Measurements from ENCODE around the gene CDC73. TPM values are rescaled to one million over a fixed set of nuclear protein-coding genes. Genes with fewer than 3 reads are reported as not detected.
"Not testable (repeated sequence)": the region's sequence is repeated elsewhere in the genome, so short reads cannot be mapped to it uniquely, and the experiment has no call there.

Gene CDC73
- total RNA-seq, 1 experiment from 2014 or later, result 9.7 TPM

DNA sequence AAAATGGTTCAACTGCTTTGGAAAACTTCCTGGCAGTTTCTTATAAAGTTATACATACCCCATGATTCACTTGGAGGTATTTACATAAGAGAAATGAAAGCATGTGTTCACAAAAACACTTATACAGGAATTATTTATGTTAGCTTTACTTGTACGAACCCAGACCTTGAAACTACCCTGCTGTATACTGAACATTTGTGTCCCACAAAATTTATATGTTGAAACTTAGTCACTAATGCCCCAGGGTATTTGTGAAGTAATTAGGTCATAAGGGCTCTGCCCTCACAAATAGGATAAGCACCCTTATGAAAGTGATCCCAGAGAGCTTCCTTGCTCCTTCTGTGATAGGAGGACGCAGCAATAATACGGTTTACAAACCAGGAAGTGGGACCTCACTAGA lies 107.3 kb downstream of the CDC73 start:
- no peak for DNase-seq (ENCODE audit: low spot score)

DNA sequence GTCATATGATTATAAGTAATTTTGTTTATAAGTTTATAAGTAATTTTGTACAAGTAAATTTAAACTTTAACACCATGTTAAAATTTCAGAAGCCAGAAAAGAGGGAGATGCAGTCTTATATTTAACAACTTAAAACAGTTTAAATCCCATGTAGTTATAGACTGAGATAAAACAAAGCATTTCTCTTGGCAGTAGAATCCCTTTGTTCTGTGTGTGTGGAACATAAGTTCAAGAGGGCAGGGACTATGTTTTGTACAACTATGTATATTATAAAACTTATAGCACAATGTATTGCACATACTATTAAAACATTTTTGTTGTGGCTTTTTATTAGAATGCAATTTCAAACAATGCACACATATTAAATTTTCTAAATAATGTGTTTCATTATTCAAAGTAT lies 109.3 kb downstream of the CDC73 start:
- not testable (repeated sequence) for DNase-seq (ENCODE audit: low spot score)

- DNase-seq (ENCODE audit: low spot score), result no peak
Measured at GRCh38 chr1:193234530-193234929, 112.7 kb downstream of the CDC73 start.

DNA sequence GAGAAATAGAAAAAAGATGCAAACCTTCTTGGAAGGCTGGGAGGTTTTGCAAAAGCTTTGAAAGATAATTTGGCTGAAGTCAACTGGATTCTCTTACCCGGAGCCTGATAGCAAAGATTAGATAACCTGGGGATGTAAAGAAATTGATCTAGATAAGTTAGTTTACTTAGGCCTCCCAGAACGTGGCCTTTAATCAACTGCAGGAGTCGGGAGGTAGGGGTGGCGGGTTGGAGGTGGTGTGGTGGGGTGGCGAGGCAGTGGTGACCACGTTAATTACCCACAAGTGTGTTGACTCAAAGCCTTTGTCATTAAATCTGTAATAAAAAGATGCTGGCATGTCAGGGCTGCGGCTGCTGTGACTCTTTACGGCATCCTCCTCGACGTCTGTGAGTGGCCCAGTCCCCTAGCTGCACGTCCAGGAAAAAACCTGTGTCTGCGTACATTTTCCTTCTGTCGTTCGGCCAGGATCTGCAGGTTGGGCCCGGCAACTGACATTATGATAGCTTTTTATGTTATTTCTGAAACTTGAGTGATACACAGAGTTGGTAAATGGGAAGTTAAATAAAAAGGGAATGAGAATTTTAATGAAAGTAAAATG lies 115.6 kb downstream of the CDC73 start:
- no peak for DNase-seq (ENCODE audit: low spot score)

- DNase-seq (ENCODE audit: low spot score), result no peak
Measured at GRCh38 chr1:193240609-193241008, 118.8 kb downstream of the CDC73 start.

GRCh38 chr1:193241132-193241827 lies 119.4 kb downstream of the CDC73 start:
- DNase-seq (ENCODE audit: low spot score), result no peak

- DNase-seq (ENCODE audit: low spot score), result no peak
Measured at GRCh38 chr1:193242000-193242399, 120.2 kb downstream of the CDC73 start.

DNA sequence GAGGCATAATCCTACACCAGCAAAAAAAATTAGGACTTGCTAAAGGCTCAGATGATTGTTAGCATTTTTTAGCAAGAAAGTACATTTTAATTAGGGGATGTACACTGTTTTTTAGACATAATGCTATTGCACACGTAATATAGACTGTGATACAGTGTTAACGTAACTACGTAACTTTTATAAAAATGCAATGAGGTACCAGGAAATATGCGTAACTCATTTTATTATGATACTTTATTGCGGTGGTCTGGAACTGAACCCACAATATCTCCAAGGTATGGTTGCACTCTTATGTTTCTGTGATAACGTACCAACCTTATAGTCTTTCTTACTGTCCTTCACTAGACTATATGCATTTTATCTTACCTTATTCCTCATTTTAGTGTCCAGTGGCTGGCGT lies 127.4 kb downstream of the CDC73 start:
- DNase-seq (ENCODE audit: low spot score), result no peak

- DNase-seq (ENCODE audit: low spot score), result no peak
Measured at GRCh38 chr1:193251950-193252349, 130.1 kb downstream of the CDC73 start.

- DNase-seq (ENCODE audit: low spot score), result no peak
Measured at GRCh38 chr1:193256019-193256418, 134.2 kb downstream of the CDC73 start.

GRCh38 chr1:193259636-193260035 lies 137.8 kb downstream of the CDC73 start:
- no peak for DNase-seq (ENCODE audit: low spot score)

GRCh38 chr1:193260056-193260745 lies 138.4 kb downstream of the CDC73 start:
- no peak for DNase-seq (ENCODE audit: low spot score)

- no peak for DNase-seq (ENCODE audit: low spot score)
Measured at GRCh38 chr1:193260896-193261295, 139.1 kb downstream of the CDC73 start.

DNA sequence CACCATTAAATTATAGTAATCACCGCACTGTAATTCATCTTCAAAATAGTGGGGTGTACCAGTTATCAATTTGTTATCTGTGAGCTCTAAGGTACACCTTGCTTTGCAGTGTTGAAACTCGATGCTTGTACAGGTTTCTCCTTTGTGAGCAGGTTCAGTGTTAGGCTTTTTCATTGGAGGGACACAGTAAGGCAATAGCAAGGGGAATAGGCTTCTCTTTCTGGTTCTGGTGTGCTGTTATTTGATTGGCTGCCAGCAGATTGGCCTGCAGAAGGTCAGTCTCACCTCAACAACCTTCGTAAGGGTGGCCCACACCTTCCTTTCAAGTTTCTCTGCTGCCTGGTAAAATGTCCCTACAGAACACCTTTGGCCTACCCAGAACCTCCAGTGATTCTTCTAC lies 140.8 kb downstream of the CDC73 start:
- DNase-seq (ENCODE audit: low spot score), result no peak

DNA sequence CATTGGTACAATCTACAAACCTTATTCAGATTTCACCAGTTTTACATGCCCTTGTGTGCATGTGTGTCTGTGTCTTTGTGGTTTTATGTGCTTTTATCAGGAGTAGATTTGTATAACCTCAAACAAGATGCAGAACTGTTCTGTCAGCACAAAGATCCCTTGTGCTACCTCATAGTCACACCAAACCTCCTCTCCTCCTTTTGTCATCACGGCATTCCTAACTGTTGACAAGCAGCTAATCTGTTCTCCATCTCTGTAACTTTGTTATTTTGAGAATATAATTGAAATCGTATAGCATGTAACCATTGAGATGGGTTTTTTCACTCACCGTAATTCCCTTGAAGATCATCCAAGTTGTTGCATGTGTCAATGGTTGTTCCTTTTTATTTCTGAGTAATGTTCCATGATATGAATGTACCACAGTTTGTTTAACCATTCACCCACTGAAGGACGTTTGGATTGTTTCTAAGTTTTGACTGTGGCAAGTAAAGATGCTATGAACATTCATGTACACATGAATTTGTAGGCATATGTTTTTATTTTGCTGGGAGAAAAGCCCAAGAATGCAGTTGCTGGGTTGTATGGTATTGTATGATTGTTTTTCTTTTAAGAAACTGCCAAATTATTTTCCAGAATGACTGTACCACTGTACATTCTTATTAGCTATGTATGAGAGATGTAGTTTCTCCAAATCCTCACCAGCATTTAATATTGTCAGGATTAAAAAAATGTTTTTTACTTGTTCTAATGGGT lies 142.7 kb downstream of the CDC73 start:
- DNase-seq (ENCODE audit: low spot score), result no peak

GRCh38 chr1:193265716-193266115 lies 143.9 kb downstream of the CDC73 start:
- no peak for DNase-seq (ENCODE audit: low spot score)

GRCh38 chr1:193266794-193267193 lies 145.0 kb downstream of the CDC73 start:
- not testable (repeated sequence) for DNase-seq (ENCODE audit: low spot score)

DNA sequence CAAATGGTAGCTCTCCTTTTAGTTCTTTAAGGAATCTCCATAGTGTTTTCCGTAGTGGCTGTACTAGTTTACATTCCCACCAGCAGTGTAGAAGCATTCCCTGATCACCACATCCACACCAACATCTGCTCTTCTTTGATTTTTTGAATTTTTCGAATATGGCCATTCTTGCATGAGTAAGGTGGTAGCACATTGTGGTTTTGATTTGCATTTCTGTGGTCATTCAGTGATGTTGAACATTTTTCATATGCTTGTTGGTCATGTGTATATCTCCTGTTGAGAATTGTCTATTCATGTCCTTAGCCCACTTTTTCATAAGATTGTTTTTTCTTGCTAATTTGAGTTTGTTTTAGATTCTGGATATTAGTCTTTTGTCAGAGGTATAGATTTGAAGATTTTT lies 149.2 kb downstream of the CDC73 start:
- DNase-seq (ENCODE audit: low spot score), result no peak

DNA sequence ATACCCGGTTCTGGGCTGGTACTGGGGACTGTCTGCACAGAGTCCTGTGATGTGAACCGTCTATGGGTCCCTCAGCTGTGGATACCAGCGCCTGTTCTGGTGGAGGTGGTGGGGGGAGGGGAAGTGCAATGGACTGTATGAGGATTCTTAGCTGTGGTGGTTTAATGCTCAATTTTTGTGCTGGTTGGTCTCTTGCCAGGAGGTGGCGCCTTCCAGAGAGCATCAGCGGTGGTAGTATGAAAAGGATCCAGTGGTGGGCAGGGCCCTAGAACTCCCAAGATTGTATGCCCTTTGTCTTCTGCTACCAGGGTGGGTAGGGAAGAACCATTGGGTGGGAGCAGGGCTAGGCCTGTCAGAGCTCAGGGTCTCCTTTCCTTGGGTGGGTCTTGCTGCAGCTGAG lies 153.9 kb downstream of the CDC73 start:
- DNase-seq (ENCODE audit: low spot score), result peak; percentile 10

GRCh38 chr1:193278968-193279367 lies 157.1 kb downstream of the CDC73 start:
- no peak for DNase-seq (ENCODE audit: low spot score)

- no peak for DNase-seq (ENCODE audit: low spot score)
Measured at GRCh38 chr1:193281894-193282293, 160.1 kb downstream of the CDC73 start.

- DNase-seq (ENCODE audit: low spot score), result no peak
Measured at GRCh38 chr1:193283016-193283415, 161.2 kb downstream of the CDC73 start.
